GM12801 (cell line): Measurements from ENCODE around the gene GNAS.

Experiments
- CTCF ChIP-seq: IDR thresholded peaks from one replicate; pipeline ENCODE4 v1.5.1; 2011; ENCODE audit warnings: control low read depth; ENCODE audit not compliant: insufficient read length; ENCODE audit errors: extremely low read depth

The GNAS gene

GRCh38 chr20:58891718-58892140 is 39.2 kb downstream of the GNAS start:
- no peak for TF ChIP-seq CTCF

GRCh38 chr20:58892141-58892931 is 39.8 kb downstream of the GNAS start:
- TF ChIP-seq CTCF: no peak

- TF ChIP-seq CTCF: no peak
Measured at GRCh38 chr20:58892932-58893224, 40.4 kb downstream of the GNAS start.

GRCh38 chr20:58893355-58894120 is 41.0 kb downstream of the GNAS start:
- no peak for TF ChIP-seq CTCF

- TF ChIP-seq CTCF: no peak
Measured at GRCh38 chr20:58894652-58895447, 42.3 kb downstream of the GNAS start.

GRCh38 chr20:58895448-58896180 is 43.1 kb downstream of the GNAS start:
- TF ChIP-seq CTCF: no peak

GRCh38 chr20:58896820-58897219 is 44.3 kb downstream of the GNAS start:
- TF ChIP-seq CTCF: no peak
